Duodenal mucosa (tissue), 2 donors: ENCODE data around the gene ABHD6.
"Not testable (repeated sequence)": the region's sequence is repeated elsewhere in the genome, so short reads cannot be mapped to it uniquely, and the experiment has no call there.

ENCODE experiments used
- H3K27ac ChIP-seq: one replicate; pipeline ENCODE4 v1.7.0; 2013; ENCODE audit warnings: low read depth, low read length
- H3K27me3 ChIP-seq, 2 donors: one replicate each; pipeline ENCODE4 v1.7.0; 2013; ENCODE audit warnings: low read length in 2 of 2, control low read depth in 1 of 2; ENCODE audit not compliant: insufficient read depth in 2 of 2, control insufficient read depth in 1 of 2
- H3K36me3 ChIP-seq, 2 donors: one replicate each; pipeline ENCODE4 v1.7.0; 2013; ENCODE audit warnings: low read length in 2 of 2, control low read depth in 1 of 2; ENCODE audit not compliant: insufficient read depth in 2 of 2, control insufficient read depth in 1 of 2
- H3K4me1 ChIP-seq, 2 donors: one replicate each; pipeline ENCODE4 v1.7.0; 2013; ENCODE audit warnings: low read length in 2 of 2, control low read depth in 1 of 2; ENCODE audit not compliant: insufficient read depth in 2 of 2, control insufficient read depth in 1 of 2
- H3K4me3 ChIP-seq, 2 donors: one replicate each; pipeline ENCODE4 v1.7.0; 2013; ENCODE audit warnings: low read length in 2 of 2, low read depth in 1 of 2
- H3K9ac ChIP-seq, 2 donors: one replicate each; pipeline ENCODE4 v1.7.0; 2013; ENCODE audit warnings: low read length in 2 of 2, low read depth in 1 of 2
- H3K9me3 ChIP-seq, 2 donors: one replicate each; pipeline ENCODE4 v1.7.0; 2013; ENCODE audit warnings: low read length in 2 of 2, control low read depth in 1 of 2; ENCODE audit not compliant: control insufficient read depth in 1 of 2

The ABHD6 gene

DNA sequence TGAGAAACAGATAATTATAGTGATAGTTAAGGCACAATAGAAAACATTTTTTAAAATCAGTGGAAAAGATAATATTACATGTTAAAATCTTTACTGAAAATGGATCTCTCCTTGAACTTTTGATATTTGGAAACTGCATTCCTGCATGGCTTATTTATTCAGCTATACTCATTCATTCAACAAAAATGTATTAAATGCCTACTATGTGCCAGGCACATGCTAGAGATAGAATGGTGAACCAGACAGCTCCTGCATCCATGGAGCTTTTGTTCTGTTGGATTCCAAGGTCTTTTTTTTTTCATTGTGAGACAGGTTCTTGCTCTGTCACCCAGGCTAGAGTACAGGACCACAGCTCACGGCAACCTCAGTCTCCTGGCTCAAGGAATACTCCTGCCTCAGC, 99.6 kb downstream of the ABHD6 start:
- Histone ChIP-seq H3K4me3 (no peak overlapping the region), H3K27me3 (no peaks in the 10 kb centered on the region), H3K36me3 (no peaks in the 10 kb centered on the region), H3K4me1 (peaks cover 15 to 18% of the 10 kb centered on the region in 2 donors), H3K27ac (no peak overlapping the region), H3K9ac (no peak overlapping the region), H3K9me3 (no peaks in the 10 kb centered on the region)

DNA sequence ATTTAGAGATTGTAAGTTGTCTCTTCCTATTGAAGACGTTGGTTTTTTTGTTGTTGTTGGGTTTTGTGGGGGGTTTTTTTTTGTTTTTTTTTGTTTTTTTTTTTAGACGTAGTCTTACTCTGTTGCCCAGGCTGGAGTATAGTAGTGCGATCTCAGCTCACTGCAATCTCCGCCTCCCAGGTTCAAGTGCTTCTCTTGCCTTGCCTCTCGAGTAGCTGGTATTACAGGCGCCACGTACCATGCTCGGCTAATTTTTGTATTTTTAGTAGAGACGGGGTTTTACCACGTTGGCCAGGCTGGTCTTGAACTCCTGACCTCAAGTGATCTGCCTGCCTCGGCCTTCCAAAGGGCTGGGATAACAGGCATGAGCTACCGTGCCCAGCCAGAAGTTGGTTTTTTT, 101.6 kb downstream of the ABHD6 start:
- not testable (repeated sequence) for H3K36me3 ChIP-seq, H3K4me3 ChIP-seq
- H3K4me1 ChIP-seq: peaks cover 18% of the 10 kb centered on the region in 2 donors

DNA sequence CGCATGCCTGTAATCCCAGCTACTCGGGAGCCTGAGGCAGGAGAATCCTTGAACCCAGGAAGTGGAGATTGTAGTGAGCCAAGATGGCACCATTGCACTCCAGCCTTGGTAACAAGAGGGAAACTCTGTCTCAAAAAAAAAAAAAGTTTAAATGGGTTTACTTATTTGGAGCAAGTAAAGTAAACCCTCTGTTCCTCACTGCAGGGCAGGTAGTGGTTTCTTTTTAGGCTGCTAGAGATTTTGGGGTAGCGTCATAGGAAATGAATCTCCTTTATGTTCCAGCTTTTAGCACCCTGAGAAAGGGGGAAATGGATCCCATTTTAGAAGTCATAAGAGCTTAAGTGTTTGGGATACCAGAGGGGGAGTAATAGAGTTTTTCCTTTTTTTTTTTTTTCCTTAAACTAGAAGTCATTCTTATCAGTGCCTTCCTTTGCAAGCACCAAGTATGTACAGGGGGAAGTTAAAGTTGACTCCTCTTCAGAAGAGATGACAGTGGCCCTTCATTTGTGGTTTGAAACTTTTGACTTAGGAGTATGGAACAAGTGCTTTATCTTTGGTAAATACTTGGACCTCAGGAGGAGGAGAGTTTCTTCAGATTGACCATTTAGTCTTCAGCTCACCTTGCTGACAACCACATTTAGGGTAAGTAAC, 103.1 kb downstream of the ABHD6 start:
- Histone ChIP-seq H3K27me3 (no peaks in the 10 kb centered on the region), H3K4me1 (peaks cover 9 to 13% of the 10 kb centered on the region in 2 donors), H3K9me3 (no peaks in the 10 kb centered on the region), H3K27ac (no peak overlapping the region), H3K4me3 (no peak overlapping the region), H3K36me3 (no peaks in the 10 kb centered on the region), H3K9ac (no peak overlapping the region)

More for the DNA sequence above, 101.6 kb downstream of the ABHD6 start:
- H3K27ac ChIP-seq, H3K27me3 ChIP-seq, H3K9me3 ChIP-seq, H3K9ac ChIP-seq: not testable (repeated sequence)

DNA sequence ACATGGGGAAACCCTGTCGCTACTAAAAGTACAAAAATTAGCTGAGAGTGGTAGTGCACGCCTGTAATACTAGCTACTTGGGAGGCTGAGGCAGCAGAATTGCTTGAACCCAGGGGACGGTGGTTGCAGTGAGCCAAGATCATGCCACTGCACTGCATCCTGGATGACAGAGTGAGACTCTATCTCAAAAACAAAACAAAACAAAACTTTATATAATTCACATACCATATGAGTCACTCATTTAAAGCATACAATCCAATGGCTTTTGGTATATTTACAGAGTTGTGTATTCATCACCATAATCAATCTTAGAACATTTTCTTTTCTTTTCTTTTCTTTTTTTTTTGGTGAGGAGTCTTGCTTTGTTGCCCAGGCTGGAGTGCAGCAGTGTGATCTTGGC, 103.8 kb downstream of the ABHD6 start:
- Histone ChIP-seq H3K36me3 (no peaks in the 10 kb centered on the region), H3K9ac (no peak overlapping the region), H3K4me3 (no peak overlapping the region), H3K9me3 (no peaks in the 10 kb centered on the region), H3K27me3 (no peaks in the 10 kb centered on the region), H3K4me1 (peaks cover 8 to 9% of the 10 kb centered on the region in 2 donors), H3K27ac (no peak overlapping the region)

DNA sequence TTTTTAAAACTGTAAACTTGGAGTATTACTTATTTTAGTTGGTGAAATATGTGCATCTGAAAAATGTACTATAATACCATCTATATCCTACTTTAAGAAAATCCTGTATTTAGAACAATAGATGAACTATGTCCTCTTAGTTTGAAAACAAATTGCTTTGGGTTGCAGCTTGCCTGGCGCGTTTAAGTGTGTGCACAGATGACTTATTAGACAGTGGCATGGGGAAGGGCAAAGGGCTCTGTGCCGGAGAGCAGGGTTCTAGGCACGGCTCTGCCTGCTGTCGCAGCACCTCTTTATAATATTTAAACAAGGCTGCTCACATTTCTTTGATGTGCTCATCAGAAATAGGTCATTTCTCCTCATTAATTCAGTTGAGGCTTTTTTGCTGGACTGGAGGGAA, 105.1 kb downstream of the ABHD6 start:
- Histone ChIP-seq H3K27me3 (no peaks in the 10 kb centered on the region), H3K27ac (no peak overlapping the region), H3K9me3 (no peaks in the 10 kb centered on the region), H3K36me3 (no peaks in the 10 kb centered on the region), H3K9ac (no peak overlapping the region), H3K4me1 (peaks cover 8 to 9% of the 10 kb centered on the region in 2 donors), H3K4me3 (no peak overlapping the region)
